WI38 (cell line): ENCODE measurements around the gene DNAH6.

Experiments
- H3K4me3 ChIP-seq: 2 replicates; pipeline ENCODE4 v1.5.1; 2011; ENCODE audit warnings: low read depth, mild to moderate bottlenecking, control low read depth, low read length
- TF ChIP-seq, protein P1 (sequence below): IDR thresholded peaks from 2 replicates; pipeline ENCODE4 v1.5.1; 2012; ENCODE audit warnings: low read depth, mild to moderate bottlenecking, control low read depth, low read length

The DNAH6 gene

DNA sequence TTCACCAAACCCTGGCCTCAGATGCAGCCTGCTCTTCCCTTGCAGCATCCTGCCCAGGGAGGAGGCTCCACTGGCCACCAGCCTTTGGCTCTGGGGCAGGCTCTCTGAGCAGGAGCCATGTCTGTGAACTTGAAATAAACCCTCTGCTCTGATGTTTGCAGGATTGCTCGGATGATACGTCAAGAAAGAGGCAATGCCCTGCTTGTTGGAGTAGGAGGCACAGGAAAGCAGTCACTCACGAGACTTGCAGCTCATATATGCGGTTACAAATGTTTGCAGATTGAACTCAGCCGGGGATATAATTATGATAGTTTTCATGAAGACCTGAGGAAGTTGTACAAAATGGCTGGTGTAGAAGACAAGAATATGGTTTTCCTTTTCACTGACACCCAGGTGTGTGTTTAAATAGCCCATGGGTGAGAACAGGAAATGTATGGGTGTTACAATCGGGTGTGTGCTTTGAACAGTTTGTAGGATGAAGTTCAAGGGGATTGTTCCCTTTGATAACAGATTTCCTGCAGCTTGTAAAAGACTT, 177.9 kb downstream of the DNAH6 start:
- TF ChIP-seq, protein P1, sequence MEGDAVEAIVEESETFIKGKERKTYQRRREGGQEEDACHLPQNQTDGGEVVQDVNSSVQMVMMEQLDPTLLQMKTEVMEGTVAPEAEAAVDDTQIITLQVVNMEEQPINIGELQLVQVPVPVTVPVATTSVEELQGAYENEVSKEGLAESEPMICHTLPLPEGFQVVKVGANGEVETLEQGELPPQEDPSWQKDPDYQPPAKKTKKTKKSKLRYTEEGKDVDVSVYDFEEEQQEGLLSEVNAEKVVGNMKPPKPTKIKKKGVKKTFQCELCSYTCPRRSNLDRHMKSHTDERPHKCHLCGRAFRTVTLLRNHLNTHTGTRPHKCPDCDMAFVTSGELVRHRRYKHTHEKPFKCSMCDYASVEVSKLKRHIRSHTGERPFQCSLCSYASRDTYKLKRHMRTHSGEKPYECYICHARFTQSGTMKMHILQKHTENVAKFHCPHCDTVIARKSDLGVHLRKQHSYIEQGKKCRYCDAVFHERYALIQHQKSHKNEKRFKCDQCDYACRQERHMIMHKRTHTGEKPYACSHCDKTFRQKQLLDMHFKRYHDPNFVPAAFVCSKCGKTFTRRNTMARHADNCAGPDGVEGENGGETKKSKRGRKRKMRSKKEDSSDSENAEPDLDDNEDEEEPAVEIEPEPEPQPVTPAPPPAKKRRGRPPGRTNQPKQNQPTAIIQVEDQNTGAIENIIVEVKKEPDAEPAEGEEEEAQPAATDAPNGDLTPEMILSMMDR: no peak
- no peak overlapping the region for H3K4me3 ChIP-seq

DNA sequence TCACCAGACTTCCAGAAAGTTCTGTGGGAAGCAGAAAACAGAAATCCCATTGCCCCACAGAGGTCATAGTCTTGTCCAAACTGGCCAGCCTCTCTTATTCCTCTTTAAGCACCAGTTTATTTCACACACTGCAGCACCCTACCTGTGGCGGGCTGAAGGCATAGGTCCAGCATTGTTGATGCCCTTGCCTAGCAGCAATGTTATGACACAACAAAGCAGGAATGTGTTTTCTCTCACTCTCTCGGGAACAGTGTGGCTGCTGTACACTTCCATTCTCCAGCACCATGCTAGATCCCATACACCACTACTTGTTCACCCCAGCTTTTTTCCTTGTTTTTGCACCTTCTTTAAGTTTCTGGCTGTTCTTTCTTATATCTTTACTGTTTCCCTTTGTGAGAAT, 181.6 kb downstream of the DNAH6 start:
- TF ChIP-seq, protein P1: no peak
- no peak overlapping the region for H3K4me3 ChIP-seq

DNA sequence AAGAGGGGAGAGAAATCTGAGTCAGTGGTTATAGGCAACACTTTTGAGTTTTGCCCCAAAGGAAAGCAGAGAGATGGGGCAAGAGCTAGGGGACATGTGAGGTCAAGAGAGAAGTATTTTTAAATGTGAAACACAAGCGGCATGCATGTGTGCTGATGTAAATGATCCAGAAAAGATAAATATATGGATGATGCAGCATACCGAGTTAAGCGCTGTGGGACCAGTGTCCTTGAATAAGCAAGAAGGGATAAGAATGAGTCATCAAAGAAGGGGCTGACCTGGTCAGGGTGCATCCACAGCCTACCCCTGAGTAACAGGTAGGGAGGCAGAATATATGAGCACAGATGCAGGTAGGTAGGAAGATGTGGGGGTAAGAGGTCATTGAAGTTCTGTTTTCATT, 183.7 kb downstream of the DNAH6 start:
- TF ChIP-seq, protein P1: no peak
- H3K4me3 ChIP-seq: no peak overlapping the region

DNA sequence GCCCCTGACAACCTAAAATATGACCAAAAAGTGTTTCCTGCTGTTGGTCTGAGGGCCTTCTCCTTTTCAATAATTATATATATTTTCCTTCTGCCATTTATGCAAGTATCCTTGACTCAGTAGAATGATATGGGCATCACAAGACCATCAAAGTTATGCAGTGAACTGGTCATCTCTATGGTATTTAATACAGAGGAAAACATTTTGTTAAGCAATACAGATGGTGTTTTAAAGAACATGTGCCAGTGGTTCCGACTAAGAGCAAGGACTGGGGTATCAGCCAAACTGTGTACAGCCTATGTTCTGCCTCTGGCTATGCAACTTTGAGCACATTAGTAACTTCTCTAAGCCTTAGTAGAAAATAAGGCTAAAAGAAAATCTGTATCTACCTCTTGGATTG, 185.6 kb downstream of the DNAH6 start:
- TF ChIP-seq, protein P1: no peak
- H3K4me3 ChIP-seq: no peak overlapping the region

DNA sequence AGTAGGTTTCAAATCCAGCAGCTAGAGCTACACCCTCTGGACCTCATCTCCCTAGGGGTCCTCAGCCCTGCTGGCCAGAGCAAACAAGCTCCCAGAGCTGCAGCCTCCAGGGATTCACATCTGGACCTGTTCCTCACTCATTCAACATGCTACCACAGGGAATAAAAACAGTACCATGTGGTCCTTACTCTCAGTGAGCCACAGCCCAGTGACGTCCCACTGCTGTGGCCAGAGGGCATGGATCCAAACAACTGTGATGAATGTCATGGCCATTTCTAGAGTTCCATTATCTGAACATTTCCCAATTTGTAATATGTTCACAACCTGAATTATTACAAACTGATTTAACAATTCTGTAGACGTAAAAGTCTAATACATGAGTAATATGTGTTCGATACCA, 186.6 kb downstream of the DNAH6 start:
- TF ChIP-seq, protein P1: no peak
- H3K4me3 ChIP-seq: no peak overlapping the region

DNA sequence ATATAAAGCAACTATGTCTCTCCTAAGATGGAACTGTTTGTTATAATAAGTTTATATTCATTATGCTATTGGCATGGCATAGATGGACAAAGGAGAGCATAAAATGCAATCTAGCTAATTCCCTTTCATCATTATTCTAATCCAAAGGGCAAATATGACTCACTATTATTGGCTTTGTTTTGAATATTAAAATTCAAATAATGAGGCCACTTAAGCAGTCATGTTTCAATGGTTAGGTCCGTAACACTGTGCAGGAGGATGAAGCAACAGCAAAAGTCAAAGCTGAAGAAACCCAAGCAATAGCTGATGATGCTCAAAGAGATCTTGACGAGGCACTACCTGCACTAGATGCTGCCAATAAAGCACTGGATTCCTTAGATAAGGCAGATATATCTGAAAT, 187.5 kb downstream of the DNAH6 start:
- H3K4me3 ChIP-seq: no peak overlapping the region

DNA sequence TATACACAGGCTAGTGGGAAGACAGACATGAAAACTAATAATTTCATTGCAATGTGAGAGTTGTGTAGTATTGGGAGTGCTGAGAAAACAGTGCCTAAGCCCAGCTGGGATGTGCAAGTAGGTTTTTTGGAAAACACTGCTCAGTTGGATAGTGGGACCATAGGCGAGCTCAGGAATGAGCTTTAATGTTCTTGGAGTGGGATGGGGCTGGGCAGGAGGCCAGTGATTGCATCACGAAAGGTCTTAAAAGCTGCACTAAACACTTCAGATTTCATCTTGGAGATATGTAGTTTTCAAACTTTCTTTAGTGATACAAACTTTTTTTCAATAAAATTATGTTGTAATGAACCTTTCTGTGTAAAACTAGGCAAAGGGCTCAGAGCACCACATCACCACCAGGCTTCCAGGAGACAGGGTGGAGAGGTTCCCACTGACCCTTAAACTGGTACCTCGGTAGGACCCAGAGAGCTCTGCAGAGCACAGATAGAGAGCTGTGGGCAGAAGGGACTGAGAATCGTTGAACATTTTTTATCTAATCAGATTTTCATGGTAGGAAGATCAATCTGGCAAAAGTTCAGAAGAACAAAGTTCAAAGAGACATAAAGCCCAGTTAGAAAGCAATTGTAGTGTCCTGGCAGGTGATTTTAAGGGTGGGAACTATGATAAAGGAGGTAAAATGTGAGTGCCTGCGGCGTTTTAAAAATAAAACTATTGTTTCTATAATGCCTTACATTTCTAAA, 188.4 kb downstream of the DNAH6 start:
- TF ChIP-seq, protein P1: no peak
- no peak overlapping the region for H3K4me3 ChIP-seq

More for the DNA sequence above, 187.5 kb downstream of the DNAH6 start:
- TF ChIP-seq, protein P1: no peak
